DND-41 (cell line): ENCODE data around the gene SRMS.

Experiments used
- CTCF ChIP-seq: IDR thresholded peaks from 2 replicates; pipeline ENCODE4 v1.5.1; 2012; ENCODE audit warnings: borderline replicate concordance, low read length, moderate library complexity, mild to moderate bottlenecking; ENCODE audit not compliant: poor library complexity, severe bottlenecking; ENCODE audit errors: extremely low read depth
- EZH2 ChIP-seq: IDR thresholded peaks from 3 replicates; pipeline ENCODE4 v1.6.1; 2012; ENCODE audit warnings: borderline replicate concordance, low read depth, mild to moderate bottlenecking, moderate library complexity, low read length, inconsistent platforms; ENCODE audit not compliant: severe bottlenecking

- no peak for TF ChIP-seq CTCF
- no peak for TF ChIP-seq EZH2
These were observed 38.3 kb upstream of the SRMS start for GRCh38 chr20:63585616-63586565.
